ENCODE measurements around the gene MRAP.

- no peak for TF ChIP-seq GATA2 (IDR thresholded peaks at IDR 0.05; ENCODE audit: low read depth, low read length)
- TF ChIP-seq GATA3 (IDR thresholded peaks at IDR 0.05; ENCODE audit: low read depth, low read length) = no peak
These were observed 52.8 kb downstream of the MRAP start for GRCh38 chr21:32351428-32351827.
